OCI-LY3 (cell line): ENCODE results near the gene F2RL3.

Experiments used
- H2AFZ ChIP-seq: fragments of 200-600, 300-600 bp; shearing (Covaris generic); 2 replicates; pipeline ENCODE4 v1.6.0; 2014; ENCODE audit warnings: antibody characterized with exemption, low read depth, low read length
- H3K27ac ChIP-seq: fragments of 200-600, 300-600 bp; sonication (generic); 2 replicates; pipeline ENCODE4 v1.5.1; 2014; ENCODE audit warnings: mild to moderate bottlenecking, low read length, moderate library complexity, mixed read lengths
- H3K27me3 ChIP-seq: fragments of 200-600, 300-600 bp; sonication (generic); 2 replicates; pipeline ENCODE4 v1.6.1; 2014; ENCODE audit warnings: low read depth, low read length, mixed read lengths
- H3K36me3 ChIP-seq: fragments of 200-600, 300-600 bp; sonication (generic); replicated peaks from 2 replicates; pipeline ENCODE3; 2014; ENCODE audit warnings: low read depth, low read length, mixed read lengths
- H3K4me1 ChIP-seq: fragments of 300-600, 200-600 bp; sonication (generic); 2 replicates; pipeline ENCODE4 v1.6.1; 2014; ENCODE audit warnings: low read length, mixed read lengths
- H3K4me2 ChIP-seq: fragments of 200-600, 300-600 bp; sonication (generic); 2 replicates; pipeline ENCODE4 v1.6.1; 2014; ENCODE audit warnings: low read length, mixed read lengths
- H3K4me3 ChIP-seq: fragments of 300-600, 200-600 bp; sonication (generic); 2 replicates; pipeline ENCODE4 v1.5.1; 2014; ENCODE audit warnings: antibody characterized with exemption, mild to moderate bottlenecking, low read length, moderate library complexity
- H3K79me2 ChIP-seq: fragments of 300-600, 200-600 bp; shearing (Covaris generic); 2 replicates; pipeline ENCODE4 v1.6.1; 2014; ENCODE audit warnings: mild to moderate bottlenecking, low read length, mixed read lengths
- H3K9ac ChIP-seq: fragments of 300-600, 200-600 bp; shearing (Covaris generic); 2 replicates; pipeline ENCODE4 v1.6.0; 2014; ENCODE audit warnings: mild to moderate bottlenecking, low read length, moderate library complexity
- H3K9me3 ChIP-seq: fragments of 200-600, 300-600 bp; shearing (Covaris generic); 2 replicates; pipeline ENCODE4 v1.6.1; 2014; ENCODE audit warnings: low read length, mixed read lengths; ENCODE audit not compliant: insufficient read depth
- H4K20me1 ChIP-seq: fragments of 200-600, 300-600 bp; sonication (generic); 2 replicates; pipeline ENCODE4 v1.6.1; 2016; ENCODE audit warnings: low read length, mixed read lengths; ENCODE audit not compliant: insufficient read depth
- CTCF ChIP-seq: fragments of 200-600, 300-600 bp; sonication (generic); IDR thresholded peaks from 2 replicates; pipeline ENCODE4 v1.5.1; 2014; ENCODE audit warnings: antibody characterized with exemption, low read length, low read depth
- EZH2phosphoT487 ChIP-seq: fragments of 200-600 bp; shearing (Covaris generic); IDR thresholded peaks from 2 replicates; pipeline ENCODE4 v1.6.1; 2018; ENCODE audit warnings: antibody characterized with exemption, mixed run types, low read depth

The F2RL3 gene

GRCh38 chr19:16914421-16914820, 25.6 kb downstream of the F2RL3 start:
- H3K27me3 ChIP-seq: no peaks in the 10 kb centered on the region
- no peaks in the 10 kb centered on the region for H3K79me2 ChIP-seq
- no peak overlapping the region for H2AFZ ChIP-seq
- 0 out of 2 replicates have a peak, but pooled peaks cover 4% of the 10 kb centered on the region for H3K9me3 ChIP-seq
- H3K9ac ChIP-seq: no peak overlapping the region
- H4K20me1 ChIP-seq: no peaks in the 10 kb centered on the region
- no peak for TF ChIP-seq EZH2phosphoT487
- no peak for TF ChIP-seq CTCF
- no peak overlapping the region for H3K4me2 ChIP-seq
- no peaks in the 10 kb centered on the region for H3K36me3 ChIP-seq
- no peaks in the 10 kb centered on the region for H3K4me1 ChIP-seq
- no peak overlapping the region for H3K27ac ChIP-seq
- no peak overlapping the region for H3K4me3 ChIP-seq

DNA sequence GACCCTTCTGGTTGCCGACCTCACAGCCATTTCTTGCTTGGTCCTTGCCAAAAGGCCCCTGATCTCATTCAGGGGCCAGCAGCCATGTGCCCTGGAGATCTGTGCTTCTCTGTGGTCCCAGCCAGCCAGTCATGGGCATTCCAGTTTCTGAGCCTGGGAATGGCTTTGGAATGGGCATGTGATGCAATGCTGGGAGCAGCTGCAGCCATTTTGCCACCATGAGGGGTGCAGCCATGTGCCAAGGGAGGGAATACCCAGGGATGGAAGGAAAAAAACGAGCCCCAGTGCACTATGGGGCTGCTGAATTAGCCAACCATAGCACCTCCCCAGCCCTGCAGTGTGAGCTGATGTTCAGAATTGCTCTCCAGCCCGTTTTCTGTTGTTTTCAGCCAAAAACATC, 26.3 kb downstream of the F2RL3 start:
- no peak overlapping the region for H3K27ac ChIP-seq
- H2AFZ ChIP-seq: no peak overlapping the region
- H3K9me3 ChIP-seq: 0 out of 2 replicates have a peak, but pooled peaks cover 4% of the 10 kb centered on the region
- no peaks in the 10 kb centered on the region for H4K20me1 ChIP-seq
- no peaks in the 10 kb centered on the region for H3K36me3 ChIP-seq
- no peaks in the 10 kb centered on the region for H3K4me1 ChIP-seq
- no peak overlapping the region for H3K4me3 ChIP-seq
- H3K79me2 ChIP-seq: no peaks in the 10 kb centered on the region
- no peaks in the 10 kb centered on the region for H3K27me3 ChIP-seq
- H3K4me2 ChIP-seq: no peak overlapping the region
- no peak for TF ChIP-seq CTCF
- TF ChIP-seq EZH2phosphoT487: no peak
- no peak overlapping the region for H3K9ac ChIP-seq

GRCh38 chr19:16915734-16916133, 26.9 kb downstream of the F2RL3 start:
- H3K9me3 ChIP-seq: 0 out of 2 replicates have a peak, but pooled peaks cover 4% of the 10 kb centered on the region
- no peak overlapping the region for H3K4me2 ChIP-seq
- no peaks in the 10 kb centered on the region for H3K4me1 ChIP-seq
- H3K27me3 ChIP-seq: no peaks in the 10 kb centered on the region
- no peak for TF ChIP-seq EZH2phosphoT487
- no peaks in the 10 kb centered on the region for H3K79me2 ChIP-seq
- H4K20me1 ChIP-seq: no peaks in the 10 kb centered on the region
- no peak overlapping the region for H3K4me3 ChIP-seq
- no peak overlapping the region for H3K9ac ChIP-seq
- no peak overlapping the region for H3K27ac ChIP-seq
- no peaks in the 10 kb centered on the region for H3K36me3 ChIP-seq
- H2AFZ ChIP-seq: no peak overlapping the region

DNA sequence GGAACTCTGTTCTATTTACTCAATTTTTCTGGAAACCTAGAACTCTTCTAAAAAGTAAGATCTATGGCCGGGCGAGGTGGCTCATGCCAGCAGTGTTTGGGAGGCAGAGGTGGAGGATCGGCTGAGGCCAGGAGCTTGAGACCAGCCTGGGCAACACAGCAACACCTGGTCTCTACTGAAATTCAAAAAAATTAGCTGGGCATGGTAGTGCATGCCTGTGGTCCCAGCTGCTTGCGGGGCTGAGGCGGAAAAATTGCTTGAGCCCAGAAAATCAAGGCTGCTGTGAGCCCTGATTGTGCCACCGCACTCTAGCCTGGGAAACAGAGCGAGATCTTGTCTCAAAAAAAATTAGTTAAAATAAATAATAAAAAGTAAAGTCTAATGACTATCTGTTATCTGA, 28.6 kb downstream of the F2RL3 start:
- TF ChIP-seq EZH2phosphoT487: no peak
- TF ChIP-seq CTCF: no peak
- Histone ChIP-seq H3K4me3 (no peak overlapping the region), H3K36me3 (no peaks in the 10 kb centered on the region), H3K9me3 (0 out of 2 replicates have a peak, but pooled peaks cover 4% of the 10 kb centered on the region), H3K4me2 (no peak overlapping the region), H2AFZ (no peak overlapping the region), H3K9ac (no peak overlapping the region), H3K79me2 (no peaks in the 10 kb centered on the region), H3K27ac (no peak overlapping the region), H3K27me3 (no peaks in the 10 kb centered on the region), H3K4me1 (no peaks in the 10 kb centered on the region), H4K20me1 (no peaks in the 10 kb centered on the region)

DNA sequence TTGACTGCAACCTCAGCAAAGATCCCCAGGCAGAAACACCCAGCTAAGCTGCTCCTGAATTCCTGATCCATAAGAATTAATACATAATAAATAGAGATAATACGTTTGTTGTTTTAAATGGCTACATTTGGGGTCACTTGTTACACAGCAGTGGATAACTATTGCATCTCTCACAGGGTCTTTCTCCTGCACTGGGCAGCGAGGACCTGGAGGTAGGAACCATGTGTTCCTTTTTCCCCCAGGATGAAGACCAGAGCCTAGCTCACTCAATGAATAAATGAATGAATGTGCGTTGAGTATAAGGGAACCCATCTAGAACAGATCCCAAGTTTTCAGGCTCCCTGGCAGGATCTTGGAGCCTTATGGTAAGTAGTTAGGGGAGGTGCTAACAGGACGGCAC, 30.7 kb downstream of the F2RL3 start:
- Histone ChIP-seq H2AFZ (no peak overlapping the region), H3K4me1 (no peaks in the 10 kb centered on the region), H3K9ac (no peak overlapping the region), H3K4me3 (no peak overlapping the region), H3K79me2 (no peaks in the 10 kb centered on the region), H4K20me1 (no peaks in the 10 kb centered on the region), H3K27me3 (no peaks in the 10 kb centered on the region), H3K27ac (no peak overlapping the region), H3K4me2 (no peak overlapping the region), H3K36me3 (no peaks in the 10 kb centered on the region), H3K9me3 (no peaks in the 10 kb centered on the region)
- TF ChIP-seq EZH2phosphoT487 (no peak), CTCF (no peak)
